Lung (tissue), 12 donors: ENCODE data around the gene RAB40A. TPM values are rescaled to one million over a fixed set of nuclear protein-coding genes. Genes with fewer than 3 reads are reported as not detected.

Experiments
- ATAC-seq: fragments of 200-7000 bp; cut with Tn5 transposase; one replicate; pipeline ENCODE4 v1.9.1; 2020; ENCODE audit warnings: moderate number of reproducible peaks; ENCODE audit not compliant: insufficient read depth, low FRiP score
- DNase-seq, 3 donors: peaks; one replicate each; pipeline ENCODE4 v3.0.0-alpha.2; 2013 to 2017
- H3K27ac ChIP-seq, 2 donors: one replicate each; pipeline ENCODE4 v1.5.1; 2013; ENCODE audit warnings: mild to moderate bottlenecking in 2 of 2, moderate library complexity in 2 of 2, control low read depth in 1 of 2, inconsistent platforms in 1 of 2, low read depth in 1 of 2, low read length in 1 of 2
- H3K27me3 ChIP-seq, 3 donors: one replicate each; pipeline ENCODE4 v1.5.1; 2013; ENCODE audit warnings: low read length in 2 of 3; ENCODE audit not compliant: control insufficient read depth in 3 of 3, insufficient read depth in 3 of 3
- H3K36me3 ChIP-seq, 4 donors: one replicate each; pipeline ENCODE4 v1.5.1; 2013; ENCODE audit warnings: low read length in 4 of 4, mild to moderate bottlenecking in 1 of 4, moderate library complexity in 1 of 4; ENCODE audit not compliant: control insufficient read depth in 4 of 4, insufficient read depth in 4 of 4
- H3K4me1 ChIP-seq, 5 donors: one replicate each; pipeline ENCODE4 v1.5.1; 2013; ENCODE audit warnings: low read length in 5 of 5, mild to moderate bottlenecking in 2 of 5, moderate library complexity in 1 of 5; ENCODE audit not compliant: control insufficient read depth in 5 of 5, insufficient read depth in 5 of 5
- H3K4me3 ChIP-seq: one replicate; pipeline ENCODE4 v1.5.1; 2013; ENCODE audit warnings: mild to moderate bottlenecking, control low read depth, moderate library complexity
- H3K9ac ChIP-seq, 2 donors: one replicate each; pipeline ENCODE4 v1.5.1; 2013; ENCODE audit warnings: low read length in 2 of 2, control low read depth in 1 of 2; ENCODE audit not compliant: insufficient read depth in 1 of 2
- H3K9me3 ChIP-seq, 4 donors: one replicate each; pipeline ENCODE4 v1.5.1; 2013; ENCODE audit warnings: low read length in 3 of 4, mild to moderate bottlenecking in 1 of 4, moderate library complexity in 1 of 4; ENCODE audit not compliant: control insufficient read depth in 4 of 4, insufficient read depth in 3 of 4
- WGBS, 2 donors: extraction: QIAGEN DNeasy Blood & Tissue Kit; methylation state at CpG; one replicate each; pipeline ENCODE4 v1.1.7; 2013; 5-methylcytosine and 5-hydroxymethylcytosine counted together
- polyA plus RNA-seq, 2 donors: library from polyadenylated mRNA; stranded (reverse); fragments of 200-250 nt; gene quantifications; one replicate each; pipeline ENCODE4 v1.2.1, GENCODE V29; 2013
- total RNA-seq, 2 donors: library from RNA; depleted of rRNA in 1 of 2; stranded (reverse); fragments of >200 nt in 1 of 2; gene quantifications; one replicate each; pipeline ENCODE4 v1.2.1, GENCODE V29; 2014 to 2021
- TF ChIP-seq, protein P1 (sequence below): IDR thresholded peaks from 2 replicates; pipeline ENCODE4 v1.5.1; 2012; ENCODE audit warnings: mild to moderate bottlenecking; ENCODE audit errors: control extremely low read depth, extremely low read depth
- donor health status: control.
- donor health status: control.
- donor health status: Bipolar disorder and iron deficiency.
- donor health status: healthy.
- donor health status: DM: yes; HTN: yes; CAD: no.

RAB40A gene
- total and polyA plus RNA-seq, 4 donors: 0.06 to 1.1 (median 0.24) TPM

DNA sequence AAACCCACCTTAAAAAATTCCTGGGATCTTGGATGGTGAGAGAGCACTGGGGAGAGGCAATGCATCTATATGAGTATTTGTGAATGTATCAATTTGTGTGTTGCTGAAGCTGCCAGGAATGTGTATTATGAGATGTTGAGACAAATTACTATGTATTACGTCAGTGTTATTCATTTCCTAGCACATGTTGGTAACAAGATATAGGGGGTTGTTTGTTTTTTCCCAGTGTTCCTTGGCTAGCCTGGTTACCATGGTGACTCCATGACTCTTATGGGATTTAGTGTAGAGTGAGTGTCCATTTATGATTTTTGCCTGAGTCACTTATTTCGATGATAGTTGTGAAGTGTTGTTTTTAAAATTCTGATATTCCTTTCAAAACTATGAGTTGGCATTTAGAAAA is 65.6 kb downstream of the RAB40A start:
- 79 to 81% methylated on average over 2 of the region's 2 CpGs for WGBS, 2 donors
- no peaks in the 10 kb centered on the region for H3K4me1 ChIP-seq
- H3K4me3 ChIP-seq: no peak overlapping the region
- peak in 2 of 3 donors; percentile 11 to 15 for DNase-seq
- no peaks in the 10 kb centered on the region for H3K9me3 ChIP-seq
- H3K9ac ChIP-seq: no peak overlapping the region
- no peak for ATAC-seq
- TF ChIP-seq, protein P1, sequence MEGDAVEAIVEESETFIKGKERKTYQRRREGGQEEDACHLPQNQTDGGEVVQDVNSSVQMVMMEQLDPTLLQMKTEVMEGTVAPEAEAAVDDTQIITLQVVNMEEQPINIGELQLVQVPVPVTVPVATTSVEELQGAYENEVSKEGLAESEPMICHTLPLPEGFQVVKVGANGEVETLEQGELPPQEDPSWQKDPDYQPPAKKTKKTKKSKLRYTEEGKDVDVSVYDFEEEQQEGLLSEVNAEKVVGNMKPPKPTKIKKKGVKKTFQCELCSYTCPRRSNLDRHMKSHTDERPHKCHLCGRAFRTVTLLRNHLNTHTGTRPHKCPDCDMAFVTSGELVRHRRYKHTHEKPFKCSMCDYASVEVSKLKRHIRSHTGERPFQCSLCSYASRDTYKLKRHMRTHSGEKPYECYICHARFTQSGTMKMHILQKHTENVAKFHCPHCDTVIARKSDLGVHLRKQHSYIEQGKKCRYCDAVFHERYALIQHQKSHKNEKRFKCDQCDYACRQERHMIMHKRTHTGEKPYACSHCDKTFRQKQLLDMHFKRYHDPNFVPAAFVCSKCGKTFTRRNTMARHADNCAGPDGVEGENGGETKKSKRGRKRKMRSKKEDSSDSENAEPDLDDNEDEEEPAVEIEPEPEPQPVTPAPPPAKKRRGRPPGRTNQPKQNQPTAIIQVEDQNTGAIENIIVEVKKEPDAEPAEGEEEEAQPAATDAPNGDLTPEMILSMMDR: no peak
- H3K27ac ChIP-seq: no peak overlapping the region
- no peaks in the 10 kb centered on the region for H3K36me3 ChIP-seq
- no peaks in the 10 kb centered on the region for H3K27me3 ChIP-seq

Other genes with a start within 250 kb of the RAB40A start
- gene TCEAL5, start 242.7 kb downstream of the RAB40A start, total RNA-seq: under 1 TPM in 1 of 2 donors, not detected in 1; 0.28 TPM
- gene TCEAL5, start 242.7 kb downstream of the RAB40A start, polyA plus RNA-seq: under 1 TPM; 0.03 to 0.12 TPM
- 10 to 100 TPM; 13.9 to 22.0 TPM for gene BEX2, start 208.5 kb downstream of the RAB40A start, total RNA-seq
- 10 to 100 TPM; 23.2 to 52.5 TPM for gene BEX2, start 208.5 kb downstream of the RAB40A start, polyA plus RNA-seq
- 10 to 100 TPM in 1 of 2 donors, 1 to 10 TPM in 1; 1.8 to 12.1 TPM for gene TCEAL7, start 189.2 kb downstream of the RAB40A start, total RNA-seq
- 1 to 10 TPM; 1.3 to 2.2 TPM for gene TCEAL7, start 189.2 kb downstream of the RAB40A start, polyA plus RNA-seq
- gene TCEAL9, start 163.0 kb downstream of the RAB40A start, total RNA-seq: 10 to 100 TPM; 33.9 to 62.1 TPM
- gene TCEAL9, start 163.0 kb downstream of the RAB40A start, polyA plus RNA-seq: 100 to 1,000 TPM in 1 of 2 donors, 10 to 100 TPM in 1; 81.1 to 110 TPM
- 100 to 1,000 TPM in 1 of 2 donors, 10 to 100 TPM in 1; 97.6 to 145 TPM for gene BEX3, start 143.0 kb downstream of the RAB40A start, total RNA-seq
- gene BEX3, start 143.0 kb downstream of the RAB40A start, polyA plus RNA-seq: 10 to 100 TPM; 79.7 to 95.2 TPM
- 10 to 100 TPM; 35.6 to 89.0 TPM for gene TCEAL4, start 66.0 kb upstream of the RAB40A start, total RNA-seq
- 100 to 1,000 TPM in 1 of 2 donors, 10 to 100 TPM in 1; 83.5 to 214 TPM for gene TCEAL4, start 66.0 kb upstream of the RAB40A start, polyA plus RNA-seq
- gene TCEAL3, start 88.5 kb upstream of the RAB40A start, total RNA-seq: 10 to 100 TPM in 1 of 2 donors, 1 to 10 TPM in 1; 5.9 to 28.0 TPM
- 10 to 100 TPM; 29.8 to 37.9 TPM for gene TCEAL3, start 88.5 kb upstream of the RAB40A start, polyA plus RNA-seq
- gene TCEAL1, start 109.5 kb upstream of the RAB40A start, total RNA-seq: 10 to 100 TPM; 28.9 to 33.4 TPM
- 10 to 100 TPM; 23.8 to 27.6 TPM for gene TCEAL1, start 109.5 kb upstream of the RAB40A start, polyA plus RNA-seq
- gene MORF4L2, start 167.2 kb upstream of the RAB40A start, total RNA-seq: 100 to 1,000 TPM; 236 to 264 TPM
- gene MORF4L2, start 167.2 kb upstream of the RAB40A start, polyA plus RNA-seq: 100 to 1,000 TPM; 180 to 321 TPM
- under 1 TPM in 1 of 2 donors, not detected in 1; 0.65 TPM for gene TMEM31, start 191.4 kb upstream of the RAB40A start, total RNA-seq
- gene TMEM31, start 191.4 kb upstream of the RAB40A start, polyA plus RNA-seq: under 1 TPM in 1 of 2 donors, not detected in 1; 0.30 TPM